ENCODE data around the gene TMEM217. TPM values are rescaled to one million over a fixed set of nuclear protein-coding genes. Genes with fewer than 3 reads are reported as not detected.

TMEM217 gene
- polyA plus RNA-seq, 1 experiment: 7.7 TPM

DNA sequence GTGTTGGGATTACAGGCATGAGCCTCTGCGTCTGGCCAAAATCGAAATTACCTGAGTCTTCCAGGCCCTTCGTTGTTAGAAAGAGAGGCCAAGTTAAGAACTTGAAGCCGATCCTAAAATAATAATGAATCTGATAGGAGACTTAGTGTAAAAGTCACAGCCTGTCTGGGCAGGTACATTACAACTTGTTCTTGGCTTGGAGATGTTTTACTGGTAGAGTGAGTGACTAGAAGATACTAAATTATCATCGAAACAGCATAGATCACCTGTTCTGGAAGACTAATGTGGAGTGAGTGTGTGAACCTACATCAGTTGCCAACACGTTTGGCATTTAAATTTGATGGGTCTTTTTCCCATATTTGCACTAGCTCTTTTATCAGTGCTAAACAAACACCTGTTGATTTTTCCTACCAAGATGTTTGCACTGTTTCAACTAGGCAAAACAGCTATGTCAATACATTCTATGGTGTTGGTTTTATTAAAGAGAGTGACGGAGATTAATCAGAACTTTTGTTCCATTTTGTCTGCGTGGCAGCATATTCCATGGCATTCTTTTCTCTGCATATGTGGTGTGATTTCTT lies 4.6 kb upstream of the TMEM217 start:
- ChIA-PET CTCF (no interaction called here), POLR2A (no interaction called here)
- TF ChIP-seq CTCF (IDR thresholded peaks at IDR 0.05; ENCODE audit: low read depth, low read length): no peak

GRCh38 chr6:37261198-37261597 lies 3.3 kb upstream of the TMEM217 start:
- Histone ChIP-seq H3K4me3 (ENCODE audit: low read depth, low read length) (no peak overlapping the region), H3K27me3 (ENCODE audit: control insufficient read depth, insufficient read depth, low read length) (no peaks in the 10 kb centered on the region), H3K27ac (ENCODE audit: low read depth, low read length) (no peak overlapping the region), H3K9me3 (ENCODE audit: control insufficient read depth, insufficient read depth, low read length) (no peaks in the 10 kb centered on the region)
- no peak for DNase-seq (ENCODE audit: low read depth, low spot score)
- no peak for TF ChIP-seq CTCF (IDR thresholded peaks at IDR 0.05; ENCODE audit: low read depth, low read length)
- POLR2A ChIA-PET: interaction anchor here (0.6 kb wide), 1 partner anchor 12 kb away, joined by 4 read pairs; no protein-coding TSS in a partner anchor
- CTCF ChIA-PET: interaction anchor here (0.6 kb wide), 1 partner anchor 222 kb away, joined by 5 read pairs; no protein-coding TSS in a partner anchor

More for the DNA sequence above, 4.6 kb upstream of the TMEM217 start:
- no peak overlapping the region for H3K27ac ChIP-seq (ENCODE audit: low read depth, low read length)
- 0 out of 2 replicates have a peak, but pooled peaks cover 3% of the 10 kb centered on the region for H3K9me3 ChIP-seq (ENCODE audit: control insufficient read depth, insufficient read depth, low read length)
- no peak for DNase-seq (ENCODE audit: low read depth, low spot score)
- H3K27me3 ChIP-seq (ENCODE audit: control insufficient read depth, insufficient read depth, low read length): no peaks in the 10 kb centered on the region
- H3K4me3 ChIP-seq (ENCODE audit: low read depth, low read length): no peak overlapping the region

GRCh38 chr6:37260444-37260843 lies 2.5 kb upstream of the TMEM217 start:
- Histone ChIP-seq H3K27me3 (ENCODE audit: control insufficient read depth, insufficient read depth, low read length) (no peaks in the 10 kb centered on the region), H3K9me3 (ENCODE audit: control insufficient read depth, insufficient read depth, low read length) (no peaks in the 10 kb centered on the region), H3K27ac (ENCODE audit: low read depth, low read length) (no peak overlapping the region), H3K4me3 (ENCODE audit: low read depth, low read length) (no peak overlapping the region)
- DNase-seq (ENCODE audit: low read depth, low spot score): no peak
- ChIA-PET POLR2A (no interaction called here), CTCF (no interaction called here)
- TF ChIP-seq CTCF (IDR thresholded peaks at IDR 0.05; ENCODE audit: low read depth, low read length): no peak

- CTCF ChIA-PET: interaction anchor here (1.4 kb wide), 1 partner anchor 44 kb away, joined by 3 read pairs; no protein-coding TSS in a partner anchor
Observed at GRCh38 chr6:37260040-37260439, 2.1 kb upstream of the TMEM217 start.

More at GRCh38 chr6:37260040-37260439, 2.1 kb upstream of the TMEM217 start:
- H3K27ac ChIP-seq (ENCODE audit: low read depth, low read length): no peak overlapping the region
- no peaks in the 10 kb centered on the region for H3K27me3 ChIP-seq (ENCODE audit: control insufficient read depth, insufficient read depth, low read length)
- POLR2A ChIA-PET: no interaction called here
- H3K4me3 ChIP-seq (ENCODE audit: low read depth, low read length): no peak overlapping the region; the same call in 1 of the 2 replicates
- no peak for DNase-seq (ENCODE audit: low read depth, low spot score)
- no peak for TF ChIP-seq CTCF (IDR thresholded peaks at IDR 0.05; ENCODE audit: low read depth, low read length)
- H3K9me3 ChIP-seq (ENCODE audit: control insufficient read depth, insufficient read depth, low read length): no peaks in the 10 kb centered on the region

Data from AG04450 (cell line).